A549 treated with dexamethasone at 1 μM for 4 hours (cell line): ENCODE measurements around the gene SMIM23. TPM values are rescaled to one million over a fixed set of nuclear protein-coding genes. Genes with fewer than 3 reads are reported as not detected.

Source experiments
- total RNA-seq: library from RNA; stranded (reverse); fragments of 200-300 nt; extraction: Qiagen RNA extraction; gene quantifications from 5 replicates; pipeline ENCODE4 v1.2.3, GENCODE V29; 2022

SMIM23 gene
- total RNA-seq: not detected in 5 replicates

DNA sequence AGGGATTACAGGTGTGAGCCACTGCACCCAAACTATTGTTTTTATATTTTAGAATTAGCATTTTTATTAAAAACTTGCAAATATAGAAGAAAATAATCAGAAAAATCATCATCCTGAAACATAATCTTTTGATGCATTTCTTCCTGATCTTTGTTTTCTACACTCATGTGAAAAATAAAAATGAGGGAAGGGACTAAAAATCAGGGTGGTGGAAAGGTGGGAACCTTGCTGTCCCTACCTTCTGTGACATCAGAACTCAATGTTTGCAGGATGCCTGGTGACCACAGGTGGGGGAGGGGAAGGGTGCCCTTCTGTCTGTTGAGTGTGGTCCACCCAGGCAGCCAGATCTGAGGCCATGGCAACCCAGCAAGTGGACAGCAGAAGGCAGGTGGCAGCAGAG lies at the start of gene SMIM23:
Gene SMIM23, plus strand, starts transcription at position 301 of the 400 bp plus-strand sequence. Its CDS starts 55 bp downstream, at position 356.

Other genes with a start within 250 kb of the SMIM23 start
- gene FBXW11, start 220.8 kb downstream of the SMIM23 start, total RNA-seq: 30.5 to 43.9 TPM (median 42.5 TPM) in 5 replicates